Liver (tissue), 3 donors: ENCODE data around the gene PSMD11.

Experiments used
- EGR1 ChIP-seq, 2 donors: IDR thresholded peaks; 2 replicates each; pipeline ENCODE4 v1.6.1; 2016 to 2018; ENCODE audit warnings: antibody characterized with exemption in 2 of 2, low read depth in 2 of 2
- FOXA1 ChIP-seq: IDR thresholded peaks from 2 replicates; pipeline ENCODE4 v1.6.1; 2016; ENCODE audit warnings: antibody characterized with exemption
- SP1 ChIP-seq: IDR thresholded peaks from 2 replicates; pipeline ENCODE4 v1.6.1; 2018; ENCODE audit warnings: antibody characterized with exemption, mild to moderate bottlenecking
- TAF1 ChIP-seq: conservative IDR thresholded peaks from 2 replicates; pipeline ENCODE4 v1.6.1; 2016; ENCODE audit warnings: antibody characterized with exemption, mild to moderate bottlenecking
- YY1 ChIP-seq: IDR thresholded peaks from 2 replicates; pipeline ENCODE4 v1.6.1; 2016; ENCODE audit warnings: antibody characterized with exemption, mild to moderate bottlenecking
- TF ChIP-seq, protein P1 (sequence below): fragments of 150-350 bp; IDR thresholded peaks from 2 replicates; pipeline ENCODE4 v1.5.1; 2017; ENCODE audit warnings: improper control_type of control experiment, low read depth, low read length; ENCODE audit not compliant: missing input control
- TF ChIP-seq, protein P2 (sequence below): IDR thresholded peaks from 2 replicates; pipeline ENCODE4 v1.6.1; 2016; ENCODE audit warnings: antibody characterized with exemption
- TF ChIP-seq, protein P3 (sequence below): IDR thresholded peaks from 2 replicates; pipeline ENCODE4 v1.6.1; 2016; ENCODE audit warnings: antibody characterized with exemption, mild to moderate bottlenecking
- TF ChIP-seq, protein P4 (sequence below): IDR thresholded peaks from 2 replicates; pipeline ENCODE4 v1.6.1; 2016; ENCODE audit warnings: antibody characterized with exemption
- donor health status: healthy.
- donor health status: healthy.

DNA sequence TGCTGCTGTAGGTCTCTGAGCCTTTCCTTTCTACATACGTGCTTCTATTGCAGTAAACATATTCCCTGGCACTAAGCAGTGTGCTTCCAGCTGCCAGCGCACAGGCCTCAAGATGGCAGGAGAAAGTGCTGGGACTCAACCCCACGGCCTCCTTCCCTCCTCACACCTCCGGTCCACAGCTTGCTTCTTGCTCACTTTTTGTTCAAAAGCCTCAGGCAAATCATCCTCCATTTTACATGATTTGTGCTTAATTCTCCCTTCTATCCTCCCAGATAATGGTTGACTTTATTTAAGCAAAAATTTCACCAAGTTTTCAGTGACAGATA is 47.9 kb downstream of the PSMD11 start:
- TF ChIP-seq, protein P1, sequence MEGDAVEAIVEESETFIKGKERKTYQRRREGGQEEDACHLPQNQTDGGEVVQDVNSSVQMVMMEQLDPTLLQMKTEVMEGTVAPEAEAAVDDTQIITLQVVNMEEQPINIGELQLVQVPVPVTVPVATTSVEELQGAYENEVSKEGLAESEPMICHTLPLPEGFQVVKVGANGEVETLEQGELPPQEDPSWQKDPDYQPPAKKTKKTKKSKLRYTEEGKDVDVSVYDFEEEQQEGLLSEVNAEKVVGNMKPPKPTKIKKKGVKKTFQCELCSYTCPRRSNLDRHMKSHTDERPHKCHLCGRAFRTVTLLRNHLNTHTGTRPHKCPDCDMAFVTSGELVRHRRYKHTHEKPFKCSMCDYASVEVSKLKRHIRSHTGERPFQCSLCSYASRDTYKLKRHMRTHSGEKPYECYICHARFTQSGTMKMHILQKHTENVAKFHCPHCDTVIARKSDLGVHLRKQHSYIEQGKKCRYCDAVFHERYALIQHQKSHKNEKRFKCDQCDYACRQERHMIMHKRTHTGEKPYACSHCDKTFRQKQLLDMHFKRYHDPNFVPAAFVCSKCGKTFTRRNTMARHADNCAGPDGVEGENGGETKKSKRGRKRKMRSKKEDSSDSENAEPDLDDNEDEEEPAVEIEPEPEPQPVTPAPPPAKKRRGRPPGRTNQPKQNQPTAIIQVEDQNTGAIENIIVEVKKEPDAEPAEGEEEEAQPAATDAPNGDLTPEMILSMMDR = no peak
- TF ChIP-seq YY1 (no peak), SP1 (no peak), EGR1 (IDR thresholded peaks at IDR 0.05; ENCODE audit: low read depth in 2 of 2) (no peak), TAF1 (no peak), FOXA1 (no peak)
- TF ChIP-seq, protein P2, sequence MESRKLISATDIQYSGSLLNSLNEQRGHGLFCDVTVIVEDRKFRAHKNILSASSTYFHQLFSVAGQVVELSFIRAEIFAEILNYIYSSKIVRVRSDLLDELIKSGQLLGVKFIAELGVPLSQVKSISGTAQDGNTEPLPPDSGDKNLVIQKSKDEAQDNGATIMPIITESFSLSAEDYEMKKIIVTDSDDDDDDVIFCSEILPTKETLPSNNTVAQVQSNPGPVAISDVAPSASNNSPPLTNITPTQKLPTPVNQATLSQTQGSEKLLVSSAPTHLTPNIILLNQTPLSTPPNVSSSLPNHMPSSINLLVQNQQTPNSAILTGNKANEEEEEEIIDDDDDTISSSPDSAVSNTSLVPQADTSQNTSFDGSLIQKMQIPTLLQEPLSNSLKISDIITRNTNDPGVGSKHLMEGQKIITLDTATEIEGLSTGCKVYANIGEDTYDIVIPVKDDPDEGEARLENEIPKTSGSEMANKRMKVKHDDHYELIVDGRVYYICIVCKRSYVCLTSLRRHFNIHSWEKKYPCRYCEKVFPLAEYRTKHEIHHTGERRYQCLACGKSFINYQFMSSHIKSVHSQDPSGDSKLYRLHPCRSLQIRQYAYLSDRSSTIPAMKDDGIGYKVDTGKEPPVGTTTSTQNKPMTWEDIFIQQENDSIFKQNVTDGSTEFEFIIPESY = no peak
- TF ChIP-seq, protein P3, sequence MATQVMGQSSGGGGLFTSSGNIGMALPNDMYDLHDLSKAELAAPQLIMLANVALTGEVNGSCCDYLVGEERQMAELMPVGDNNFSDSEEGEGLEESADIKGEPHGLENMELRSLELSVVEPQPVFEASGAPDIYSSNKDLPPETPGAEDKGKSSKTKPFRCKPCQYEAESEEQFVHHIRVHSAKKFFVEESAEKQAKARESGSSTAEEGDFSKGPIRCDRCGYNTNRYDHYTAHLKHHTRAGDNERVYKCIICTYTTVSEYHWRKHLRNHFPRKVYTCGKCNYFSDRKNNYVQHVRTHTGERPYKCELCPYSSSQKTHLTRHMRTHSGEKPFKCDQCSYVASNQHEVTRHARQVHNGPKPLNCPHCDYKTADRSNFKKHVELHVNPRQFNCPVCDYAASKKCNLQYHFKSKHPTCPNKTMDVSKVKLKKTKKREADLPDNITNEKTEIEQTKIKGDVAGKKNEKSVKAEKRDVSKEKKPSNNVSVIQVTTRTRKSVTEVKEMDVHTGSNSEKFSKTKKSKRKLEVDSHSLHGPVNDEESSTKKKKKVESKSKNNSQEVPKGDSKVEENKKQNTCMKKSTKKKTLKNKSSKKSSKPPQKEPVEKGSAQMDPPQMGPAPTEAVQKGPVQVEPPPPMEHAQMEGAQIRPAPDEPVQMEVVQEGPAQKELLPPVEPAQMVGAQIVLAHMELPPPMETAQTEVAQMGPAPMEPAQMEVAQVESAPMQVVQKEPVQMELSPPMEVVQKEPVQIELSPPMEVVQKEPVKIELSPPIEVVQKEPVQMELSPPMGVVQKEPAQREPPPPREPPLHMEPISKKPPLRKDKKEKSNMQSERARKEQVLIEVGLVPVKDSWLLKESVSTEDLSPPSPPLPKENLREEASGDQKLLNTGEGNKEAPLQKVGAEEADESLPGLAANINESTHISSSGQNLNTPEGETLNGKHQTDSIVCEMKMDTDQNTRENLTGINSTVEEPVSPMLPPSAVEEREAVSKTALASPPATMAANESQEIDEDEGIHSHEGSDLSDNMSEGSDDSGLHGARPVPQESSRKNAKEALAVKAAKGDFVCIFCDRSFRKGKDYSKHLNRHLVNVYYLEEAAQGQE = no peak
- TF ChIP-seq, protein P4, sequence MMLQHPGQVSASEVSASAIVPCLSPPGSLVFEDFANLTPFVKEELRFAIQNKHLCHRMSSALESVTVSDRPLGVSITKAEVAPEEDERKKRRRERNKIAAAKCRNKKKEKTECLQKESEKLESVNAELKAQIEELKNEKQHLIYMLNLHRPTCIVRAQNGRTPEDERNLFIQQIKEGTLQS = no peak
